Measurements from ENCODE around the gene LEO1.

The LEO1 gene

DNA sequence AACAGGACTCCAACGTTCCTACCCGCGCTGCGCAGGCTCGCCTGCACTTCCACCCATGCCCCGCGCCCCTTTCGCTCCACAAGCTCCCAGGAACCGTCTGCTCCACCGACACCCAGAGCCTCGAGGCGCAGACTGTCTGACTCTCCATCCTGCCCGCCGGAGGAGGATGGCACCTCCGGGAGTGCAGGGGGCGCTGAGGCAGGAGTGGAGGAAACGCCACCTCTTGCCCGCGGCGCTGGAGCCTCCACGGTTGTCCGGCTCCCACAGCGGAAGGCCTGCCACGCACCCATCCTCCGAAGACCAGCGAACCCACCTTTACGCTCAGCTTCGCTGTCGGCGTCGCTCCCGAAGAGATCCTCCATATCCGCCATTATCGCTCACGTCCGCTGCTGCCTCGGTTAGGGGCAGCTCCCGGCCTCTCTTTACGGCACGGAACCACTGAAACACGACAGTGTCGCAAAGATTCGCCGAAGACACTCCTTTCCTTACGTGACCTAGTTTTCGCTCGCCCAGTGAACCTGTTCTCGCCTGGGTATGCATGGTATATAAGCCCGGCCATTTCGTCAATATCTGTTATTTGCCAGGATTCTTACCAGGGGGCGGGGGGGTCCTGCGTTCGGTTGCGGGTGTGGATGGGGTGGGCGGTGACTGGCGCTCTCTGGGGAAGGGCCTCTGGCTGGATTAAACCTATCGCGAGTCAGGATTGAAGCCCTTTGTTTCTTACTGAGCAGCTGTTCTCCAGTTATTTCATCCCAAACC, at the start of gene LEO1:
LEO1 (minus strand) TSS at position 404 of the 759 bp plus-strand sequence; CDS start at position 371, 33 bp downstream.
- DNase-seq, result peak; percentile 99

- DNase-seq, result peak; percentile 78
Measured at GRCh38 chr15:52021128-52021671, 49.6 kb upstream of the LEO1 start.

DNA sequence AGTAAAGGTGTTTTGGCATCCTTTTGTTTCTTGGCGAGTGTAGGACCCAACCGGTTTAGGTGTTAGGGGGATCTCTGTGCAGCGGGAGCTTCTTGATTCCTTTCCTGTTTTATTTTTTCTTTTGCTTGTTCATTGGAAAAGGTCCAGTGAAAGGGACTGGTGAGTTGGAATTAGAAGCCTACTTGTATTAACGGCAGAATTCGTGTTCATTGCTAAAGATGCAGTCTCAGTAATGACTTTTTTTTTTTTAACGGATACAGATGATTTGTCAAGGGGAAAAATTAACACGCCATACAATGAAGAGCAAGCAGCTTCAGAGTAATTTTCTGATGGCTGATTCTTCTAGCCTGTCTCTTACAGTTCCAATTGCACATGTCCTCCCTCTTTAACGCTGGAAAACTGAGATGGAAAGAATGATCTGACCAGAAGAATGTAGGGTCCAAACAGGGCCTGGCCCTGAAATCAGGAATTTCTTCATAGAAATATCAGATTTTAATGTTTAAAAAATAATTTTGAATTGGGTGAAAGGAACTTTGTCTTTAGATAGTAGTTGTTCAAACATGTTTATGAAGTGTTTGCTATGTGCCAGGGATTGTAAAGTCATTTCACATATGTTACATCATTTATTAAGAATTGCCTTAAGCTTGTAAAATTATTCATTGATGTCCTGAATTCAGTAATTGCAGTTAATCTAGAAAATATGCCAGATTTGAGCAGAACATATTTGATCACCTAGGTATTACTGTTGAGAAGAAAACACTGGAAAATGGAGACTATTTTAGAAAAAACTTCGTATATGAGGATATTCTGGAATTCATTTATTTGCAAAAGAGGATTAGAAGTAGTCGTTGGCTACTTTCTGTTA, 48.9 kb upstream of the LEO1 start:
- no peak for DNase-seq

GRCh38 chr15:52019394-52020220, 48.0 kb upstream of the LEO1 start:
- peak; percentile 68 for DNase-seq

DNA sequence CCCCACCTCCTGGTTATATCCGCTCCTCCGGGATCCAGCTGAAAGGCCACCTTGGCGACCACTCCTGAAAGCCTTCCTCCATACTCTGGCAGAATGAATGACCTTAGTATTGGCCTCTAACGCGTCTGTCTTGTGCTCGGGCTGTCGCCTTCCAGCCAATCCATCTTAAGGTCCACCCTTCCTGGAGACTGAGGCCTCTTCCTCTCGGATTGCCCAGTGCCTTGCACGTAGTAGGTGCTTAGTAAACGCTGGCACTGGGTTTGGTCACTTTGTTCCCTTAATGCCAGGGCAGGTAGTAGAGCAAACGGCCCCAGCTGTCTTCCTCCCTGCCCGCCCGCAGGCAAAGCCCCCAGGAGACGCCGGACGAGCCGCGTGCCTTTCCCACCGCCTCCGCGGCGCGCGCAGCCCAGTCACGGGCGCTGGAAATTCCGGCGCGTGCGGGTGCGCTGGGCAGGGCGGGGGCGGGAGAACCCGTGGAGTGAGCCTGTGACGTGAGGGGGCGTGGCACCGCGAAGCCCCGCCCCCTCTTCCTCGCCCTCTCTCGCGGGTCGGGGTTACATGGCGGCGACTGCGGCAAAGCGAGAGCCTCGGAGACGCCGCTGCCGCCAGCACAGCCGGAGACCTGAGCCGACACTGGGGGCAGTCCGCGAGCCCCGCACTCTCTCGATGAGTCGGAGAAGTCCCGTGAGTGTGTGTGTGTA, 47.3 kb upstream of the LEO1 start, which contains the start of gene MAPK6:
MAPK6 (plus strand) TSS at position 527 of the 701 bp plus-strand sequence. CDS start 27,242 bp downstream, outside the sequence.
- DNase-seq, result peak; percentile 67

- DNase-seq, result no peak
Measured at GRCh38 chr15:52018244-52018643, 46.7 kb upstream of the LEO1 start.

DNA sequence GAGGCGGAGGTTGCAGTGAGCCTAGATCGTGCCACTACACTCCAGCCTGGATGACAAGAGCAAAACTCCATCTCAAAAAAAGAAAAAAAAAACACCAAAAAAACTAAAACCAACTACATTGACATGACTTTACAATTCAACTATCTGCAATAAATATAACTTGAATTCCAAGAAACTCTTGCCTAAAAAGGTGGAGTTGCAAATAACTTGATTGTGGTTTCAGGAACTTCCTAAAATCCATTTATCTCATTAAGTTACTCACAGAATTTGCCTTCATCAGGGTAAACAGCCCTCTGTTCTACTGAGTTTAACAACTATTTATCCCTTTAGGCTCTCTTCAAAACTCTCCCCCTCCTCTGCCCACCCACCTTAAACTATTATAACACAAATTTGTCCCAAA, 44.7 kb upstream of the LEO1 start:
- no peak for DNase-seq

GRCh38 chr15:52014616-52015015, 43.0 kb upstream of the LEO1 start:
- DNase-seq, result no peak

- DNase-seq, result no peak
Measured at GRCh38 chr15:52013151-52013791, 41.7 kb upstream of the LEO1 start.

GRCh38 chr15:52012210-52012609, 40.6 kb upstream of the LEO1 start:
- DNase-seq, result no peak

GRCh38 chr15:52011711-52012144, 40.1 kb upstream of the LEO1 start:
- no peak for DNase-seq

- DNase-seq, result peak; percentile 45
Measured at GRCh38 chr15:52010633-52011595, 39.3 kb upstream of the LEO1 start.

DNA sequence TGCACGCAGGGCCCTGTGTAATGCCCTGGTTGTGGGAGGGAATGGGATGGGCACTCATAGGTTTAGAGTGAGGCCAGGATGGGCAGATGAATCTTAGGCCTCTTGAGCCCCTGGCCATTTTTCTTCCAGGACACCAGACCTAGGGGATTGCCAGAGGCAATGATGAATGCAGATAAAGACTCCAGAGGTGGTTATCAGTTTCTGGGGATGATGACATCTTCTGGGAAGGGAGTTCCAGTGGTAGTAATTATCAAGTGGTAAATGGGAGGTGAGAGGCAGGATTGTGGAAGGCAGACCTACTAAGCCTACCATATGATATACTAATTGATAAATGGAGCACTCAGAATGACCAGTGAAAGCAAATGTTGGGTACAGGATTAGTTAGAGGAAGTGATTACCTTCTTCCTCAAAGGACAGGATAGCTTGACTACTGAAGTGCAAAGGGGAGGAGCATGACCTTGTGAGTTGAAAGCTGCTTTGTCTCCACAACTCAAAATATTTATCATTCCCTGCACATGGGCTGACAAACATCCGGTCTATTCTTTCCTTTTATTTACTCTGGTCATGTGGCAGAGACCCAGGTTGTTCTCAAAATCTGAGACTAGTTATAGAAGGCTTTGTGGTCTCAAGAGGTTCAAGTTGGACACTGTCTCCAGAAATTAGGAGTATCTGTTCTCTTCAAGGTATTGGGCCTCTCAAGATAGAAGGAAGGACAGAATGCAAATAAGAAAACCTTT, 37.3 kb upstream of the LEO1 start:
- DNase-seq, result no peak

DNA sequence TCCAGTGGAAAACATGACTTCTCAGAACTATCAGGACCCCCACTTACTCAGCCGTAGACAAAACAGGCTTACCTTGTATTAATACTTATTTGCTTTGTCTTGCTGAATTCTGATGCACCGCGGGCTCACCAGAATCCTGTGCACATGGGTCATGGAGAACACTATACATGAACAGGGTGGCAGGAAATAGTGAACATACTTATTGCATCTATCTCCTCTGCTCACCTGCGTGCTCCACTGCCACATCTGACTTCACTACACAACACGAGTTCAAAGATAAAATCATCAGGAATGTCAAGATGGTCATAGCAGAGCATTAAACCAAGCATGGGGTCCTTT, 36.8 kb upstream of the LEO1 start:
- no peak for DNase-seq

DNA sequence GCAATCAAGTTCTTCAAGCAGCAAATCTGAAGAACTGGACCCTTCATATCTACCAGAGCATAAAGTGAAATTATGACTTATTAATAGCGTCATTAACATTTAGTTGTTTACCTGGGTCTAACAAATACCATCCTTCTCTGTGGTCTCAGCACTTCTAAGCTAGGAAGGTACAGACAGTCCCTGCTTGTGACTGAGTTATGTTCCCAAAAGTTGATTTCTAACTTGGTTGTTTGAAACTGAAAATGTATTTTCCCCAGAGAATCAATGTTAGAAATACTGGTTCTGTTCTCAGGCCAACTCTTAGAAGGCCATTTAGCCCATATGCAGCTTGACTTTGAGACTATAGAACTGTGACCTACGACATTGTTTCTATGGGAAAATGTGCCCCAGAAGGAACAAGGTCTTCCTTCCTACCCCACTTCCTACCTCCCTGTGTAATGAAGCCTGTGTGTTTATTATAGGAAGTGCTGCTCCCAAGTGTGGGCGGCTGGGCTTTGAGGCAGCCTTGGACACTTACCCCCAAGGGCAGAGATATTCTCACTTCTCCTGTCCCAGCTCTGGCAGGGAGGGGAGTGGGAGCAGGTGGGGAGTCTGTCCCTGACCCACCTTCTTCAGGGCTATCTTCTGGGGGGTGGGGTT, 35.2 kb upstream of the LEO1 start:
- no peak for DNase-seq

GRCh38 chr15:52005748-52006701, 34.4 kb upstream of the LEO1 start:
- no peak for DNase-seq

- no peak for DNase-seq
Measured at GRCh38 chr15:52004806-52005205, 33.2 kb upstream of the LEO1 start.

- DNase-seq, result no peak
Measured at GRCh38 chr15:52003710-52004109, 32.1 kb upstream of the LEO1 start.
